Liver (tissue), 9 donors: Measurements from ENCODE around the gene KCNJ11. TPM values are rescaled to one million over a fixed set of nuclear protein-coding genes. Genes with fewer than 3 reads are reported as not detected.

Experiments used
- DNase-seq: peaks from one replicate; pipeline ENCODE4 v3.0.0-alpha.2; 2017; ENCODE audit warnings: low spot score
- H3K27ac ChIP-seq, 2 donors: one replicate each; pipeline ENCODE4 v1.7.0; 2013; ENCODE audit warnings: inconsistent platforms in 2 of 2, low read length in 2 of 2, control low read depth in 1 of 2, low read depth in 1 of 2, mild to moderate bottlenecking in 1 of 2
- H3K27me3 ChIP-seq, 4 donors: one replicate each; pipeline versions ENCODE4 v1.6.1 to v1.7.0; 2013; ENCODE audit warnings: low read length in 3 of 4, inconsistent platforms in 1 of 4, mild to moderate bottlenecking in 1 of 4, moderate library complexity in 1 of 4; ENCODE audit not compliant: control insufficient read depth in 4 of 4, insufficient read depth in 4 of 4
- H3K36me3 ChIP-seq, 4 donors: one replicate each; pipeline versions ENCODE4 v1.6.1 to v1.7.0; 2013; ENCODE audit warnings: low read length in 3 of 4, mild to moderate bottlenecking in 3 of 4, low read depth in 1 of 4, moderate library complexity in 1 of 4; ENCODE audit not compliant: control insufficient read depth in 4 of 4, insufficient read depth in 3 of 4
- H3K4me1 ChIP-seq, 4 donors: one replicate each; pipeline versions ENCODE4 v1.6.1 to v1.7.0; 2013; ENCODE audit warnings: low read length in 3 of 4, mild to moderate bottlenecking in 3 of 4, moderate library complexity in 1 of 4; ENCODE audit not compliant: control insufficient read depth in 4 of 4, insufficient read depth in 4 of 4
- H3K4me3 ChIP-seq, 3 donors: one replicate each; pipeline versions ENCODE4 v1.6.1 to v1.7.0; 2013; ENCODE audit warnings: low read length in 3 of 3, control low read depth in 1 of 3, low read depth in 1 of 3, mild to moderate bottlenecking in 1 of 3
- H3K9ac ChIP-seq, 2 donors: one replicate each; pipeline ENCODE4 v1.7.0; 2013; ENCODE audit warnings: low read length in 2 of 2, mild to moderate bottlenecking in 2 of 2, moderate library complexity in 2 of 2, control low read depth in 1 of 2, low read depth in 1 of 2
- H3K9me3 ChIP-seq, 4 donors: one replicate each; pipeline versions ENCODE4 v1.6.1 to v1.7.0; 2013; ENCODE audit warnings: low read length in 3 of 4; ENCODE audit not compliant: control insufficient read depth in 4 of 4
- EGR1 ChIP-seq, 2 donors: IDR thresholded peaks; 2 replicates each; pipeline ENCODE4 v1.6.1; 2016 to 2018; ENCODE audit warnings: antibody characterized with exemption in 2 of 2, low read depth in 2 of 2
- FOXA1 ChIP-seq: IDR thresholded peaks from 2 replicates; pipeline ENCODE4 v1.6.1; 2016; ENCODE audit warnings: antibody characterized with exemption
- FOXA2 ChIP-seq: IDR thresholded peaks from 2 replicates; pipeline ENCODE4 v1.6.1; 2016; ENCODE audit warnings: antibody characterized with exemption
- GABPA ChIP-seq, 2 donors: IDR thresholded peaks in 1 of 2; conservative IDR thresholded peaks in 1 of 2; 2 replicates each; pipeline ENCODE4 v1.6.1; 2016; ENCODE audit warnings: antibody characterized with exemption in 2 of 2, mild to moderate bottlenecking in 1 of 2, moderate library complexity in 1 of 2
- HNF4A ChIP-seq, 2 donors: conservative IDR thresholded peaks; 2 replicates each; pipeline ENCODE4 v1.6.1; 2016; ENCODE audit warnings: antibody characterized with exemption in 2 of 2, mild to moderate bottlenecking in 2 of 2
- HNF4G ChIP-seq: IDR thresholded peaks from 2 replicates; pipeline ENCODE4 v1.6.1; 2016; ENCODE audit warnings: antibody characterized with exemption
- JUND ChIP-seq, 2 donors: IDR thresholded peaks; 2 replicates each; pipeline ENCODE4 v1.6.1; 2016; ENCODE audit warnings: antibody characterized with exemption in 2 of 2
- NR2F2 ChIP-seq: IDR thresholded peaks from 2 replicates; pipeline ENCODE4 v1.6.1; 2016; ENCODE audit warnings: antibody characterized with exemption
- RAD21 ChIP-seq, 2 donors: IDR thresholded peaks; 2 replicates each; pipeline ENCODE4 v1.6.1; 2016; ENCODE audit warnings: antibody characterized with exemption in 2 of 2, mild to moderate bottlenecking in 2 of 2
- RXRA ChIP-seq, 2 donors: IDR thresholded peaks; 2 replicates each; pipeline ENCODE4 v1.6.1; 2017 to 2018; ENCODE audit warnings: antibody characterized with exemption in 2 of 2, mild to moderate bottlenecking in 1 of 2
- SP1 ChIP-seq: IDR thresholded peaks from 2 replicates; pipeline ENCODE4 v1.6.1; 2018; ENCODE audit warnings: antibody characterized with exemption, mild to moderate bottlenecking
- TAF1 ChIP-seq: conservative IDR thresholded peaks from 2 replicates; pipeline ENCODE4 v1.6.1; 2016; ENCODE audit warnings: antibody characterized with exemption, mild to moderate bottlenecking
- YY1 ChIP-seq: IDR thresholded peaks from 2 replicates; pipeline ENCODE4 v1.6.1; 2016; ENCODE audit warnings: antibody characterized with exemption, mild to moderate bottlenecking
- whole genome bisulfite sequencing: extraction: QIAGEN DNeasy Blood & Tissue Kit; methylation state at CpG from one replicate; pipeline ENCODE4 v1.1.7; 2013; 5-methylcytosine and 5-hydroxymethylcytosine counted together
- polyA plus RNA-seq, 2 donors: library from polyadenylated mRNA; stranded (reverse) in 1 of 2; unstranded in 1 of 2; fragments of 200-250 nt in 1 of 2; fragments of >200 nt in 1 of 2; fragmentation: Nextera tagmentation in 1 of 2; extraction: Ambion mirVana in 1 of 2; gene quantifications; one replicate each; pipeline versions ENCODE4 v1.2.1 to v1.2.3, GENCODE V29; 2013 to 2015
- total RNA-seq, 2 donors: library from RNA; depleted of rRNA; stranded (reverse); fragments of >200 nt; gene quantifications; one replicate each; pipeline ENCODE4 v1.2.3, GENCODE V29; 2014
- TF ChIP-seq, protein P1 (sequence below): IDR thresholded peaks from 2 replicates; pipeline ENCODE4 v1.6.1; 2016; ENCODE audit warnings: antibody characterized with exemption
- TF ChIP-seq, protein P2 (sequence below): IDR thresholded peaks from 2 replicates; pipeline ENCODE4 v1.6.1; 2016; ENCODE audit warnings: antibody characterized with exemption
- TF ChIP-seq, protein P3 (sequence below): IDR thresholded peaks from 2 replicates; pipeline ENCODE4 v1.6.1; 2016; ENCODE audit warnings: antibody characterized with exemption
- TF ChIP-seq, protein P4 (sequence below): IDR thresholded peaks from 2 replicates; pipeline ENCODE4 v1.6.1; 2016; ENCODE audit warnings: antibody characterized with exemption, mild to moderate bottlenecking
- TF ChIP-seq, protein P5 (sequence below): fragments of 150-350 bp; IDR thresholded peaks from 2 replicates; pipeline ENCODE4 v1.5.1; 2017; ENCODE audit warnings: improper control_type of control experiment, low read depth, low read length; ENCODE audit not compliant: missing input control
- donor health status: healthy.
- donor health status: healthy.
- donor health status: healthy.
- donor health status: healthy.
- donor health status: healthy.

KCNJ11 gene
- total and polyA plus RNA-seq, 4 donors: 0.28 to 1.1 (median 0.75) TPM; not detected in 1

DNA sequence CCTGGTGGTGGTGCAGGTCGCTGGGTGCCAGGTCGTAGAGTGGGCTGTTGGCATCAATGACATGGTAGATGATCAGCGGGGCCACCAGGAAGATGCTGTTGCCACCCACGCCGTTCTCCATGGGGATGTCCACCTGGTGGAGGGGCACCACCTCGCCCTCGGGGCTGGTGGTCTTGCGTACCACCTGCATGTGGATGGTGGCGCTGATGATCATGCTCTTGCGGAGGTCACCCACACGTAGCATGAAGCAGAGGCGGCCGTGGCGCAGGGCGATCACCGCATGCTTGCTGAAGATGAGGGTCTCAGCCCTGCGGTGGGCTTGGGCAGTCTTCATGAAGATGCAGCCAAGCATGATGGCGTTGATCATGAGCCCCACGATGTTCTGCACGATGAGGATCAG lies 1.2 kb downstream of the KCNJ11 start:
- TF ChIP-seq, protein P1, sequence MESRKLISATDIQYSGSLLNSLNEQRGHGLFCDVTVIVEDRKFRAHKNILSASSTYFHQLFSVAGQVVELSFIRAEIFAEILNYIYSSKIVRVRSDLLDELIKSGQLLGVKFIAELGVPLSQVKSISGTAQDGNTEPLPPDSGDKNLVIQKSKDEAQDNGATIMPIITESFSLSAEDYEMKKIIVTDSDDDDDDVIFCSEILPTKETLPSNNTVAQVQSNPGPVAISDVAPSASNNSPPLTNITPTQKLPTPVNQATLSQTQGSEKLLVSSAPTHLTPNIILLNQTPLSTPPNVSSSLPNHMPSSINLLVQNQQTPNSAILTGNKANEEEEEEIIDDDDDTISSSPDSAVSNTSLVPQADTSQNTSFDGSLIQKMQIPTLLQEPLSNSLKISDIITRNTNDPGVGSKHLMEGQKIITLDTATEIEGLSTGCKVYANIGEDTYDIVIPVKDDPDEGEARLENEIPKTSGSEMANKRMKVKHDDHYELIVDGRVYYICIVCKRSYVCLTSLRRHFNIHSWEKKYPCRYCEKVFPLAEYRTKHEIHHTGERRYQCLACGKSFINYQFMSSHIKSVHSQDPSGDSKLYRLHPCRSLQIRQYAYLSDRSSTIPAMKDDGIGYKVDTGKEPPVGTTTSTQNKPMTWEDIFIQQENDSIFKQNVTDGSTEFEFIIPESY: no peak
- no peak for TF ChIP-seq NR2F2
- TF ChIP-seq, protein P2, sequence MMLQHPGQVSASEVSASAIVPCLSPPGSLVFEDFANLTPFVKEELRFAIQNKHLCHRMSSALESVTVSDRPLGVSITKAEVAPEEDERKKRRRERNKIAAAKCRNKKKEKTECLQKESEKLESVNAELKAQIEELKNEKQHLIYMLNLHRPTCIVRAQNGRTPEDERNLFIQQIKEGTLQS: no peak
- no peak for TF ChIP-seq SP1
- TF ChIP-seq, protein P3, sequence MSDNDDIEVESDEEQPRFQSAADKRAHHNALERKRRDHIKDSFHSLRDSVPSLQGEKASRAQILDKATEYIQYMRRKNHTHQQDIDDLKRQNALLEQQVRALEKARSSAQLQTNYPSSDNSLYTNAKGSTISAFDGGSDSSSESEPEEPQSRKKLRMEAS: no peak
- TF ChIP-seq GABPA (IDR thresholded peaks at IDR 0.05 in 1 of 2, conservative IDR thresholded peaks at IDR 0.05 in 1 of 2): no peak
- no peak for TF ChIP-seq RAD21 (IDR thresholded peaks at IDR 0.05)
- no peak for TF ChIP-seq TAF1
- no peak for TF ChIP-seq YY1
- TF ChIP-seq, protein P4, sequence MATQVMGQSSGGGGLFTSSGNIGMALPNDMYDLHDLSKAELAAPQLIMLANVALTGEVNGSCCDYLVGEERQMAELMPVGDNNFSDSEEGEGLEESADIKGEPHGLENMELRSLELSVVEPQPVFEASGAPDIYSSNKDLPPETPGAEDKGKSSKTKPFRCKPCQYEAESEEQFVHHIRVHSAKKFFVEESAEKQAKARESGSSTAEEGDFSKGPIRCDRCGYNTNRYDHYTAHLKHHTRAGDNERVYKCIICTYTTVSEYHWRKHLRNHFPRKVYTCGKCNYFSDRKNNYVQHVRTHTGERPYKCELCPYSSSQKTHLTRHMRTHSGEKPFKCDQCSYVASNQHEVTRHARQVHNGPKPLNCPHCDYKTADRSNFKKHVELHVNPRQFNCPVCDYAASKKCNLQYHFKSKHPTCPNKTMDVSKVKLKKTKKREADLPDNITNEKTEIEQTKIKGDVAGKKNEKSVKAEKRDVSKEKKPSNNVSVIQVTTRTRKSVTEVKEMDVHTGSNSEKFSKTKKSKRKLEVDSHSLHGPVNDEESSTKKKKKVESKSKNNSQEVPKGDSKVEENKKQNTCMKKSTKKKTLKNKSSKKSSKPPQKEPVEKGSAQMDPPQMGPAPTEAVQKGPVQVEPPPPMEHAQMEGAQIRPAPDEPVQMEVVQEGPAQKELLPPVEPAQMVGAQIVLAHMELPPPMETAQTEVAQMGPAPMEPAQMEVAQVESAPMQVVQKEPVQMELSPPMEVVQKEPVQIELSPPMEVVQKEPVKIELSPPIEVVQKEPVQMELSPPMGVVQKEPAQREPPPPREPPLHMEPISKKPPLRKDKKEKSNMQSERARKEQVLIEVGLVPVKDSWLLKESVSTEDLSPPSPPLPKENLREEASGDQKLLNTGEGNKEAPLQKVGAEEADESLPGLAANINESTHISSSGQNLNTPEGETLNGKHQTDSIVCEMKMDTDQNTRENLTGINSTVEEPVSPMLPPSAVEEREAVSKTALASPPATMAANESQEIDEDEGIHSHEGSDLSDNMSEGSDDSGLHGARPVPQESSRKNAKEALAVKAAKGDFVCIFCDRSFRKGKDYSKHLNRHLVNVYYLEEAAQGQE: no peak
- no peak for TF ChIP-seq FOXA1
- no peak for TF ChIP-seq FOXA2
- no peak for TF ChIP-seq EGR1 (IDR thresholded peaks at IDR 0.05; ENCODE audit: low read depth in 2 of 2)
- TF ChIP-seq HNF4G: no peak
- TF ChIP-seq HNF4A (conservative IDR thresholded peaks at IDR 0.05): no peak
- TF ChIP-seq RXRA (IDR thresholded peaks at IDR 0.05): no peak
- TF ChIP-seq, protein P5, sequence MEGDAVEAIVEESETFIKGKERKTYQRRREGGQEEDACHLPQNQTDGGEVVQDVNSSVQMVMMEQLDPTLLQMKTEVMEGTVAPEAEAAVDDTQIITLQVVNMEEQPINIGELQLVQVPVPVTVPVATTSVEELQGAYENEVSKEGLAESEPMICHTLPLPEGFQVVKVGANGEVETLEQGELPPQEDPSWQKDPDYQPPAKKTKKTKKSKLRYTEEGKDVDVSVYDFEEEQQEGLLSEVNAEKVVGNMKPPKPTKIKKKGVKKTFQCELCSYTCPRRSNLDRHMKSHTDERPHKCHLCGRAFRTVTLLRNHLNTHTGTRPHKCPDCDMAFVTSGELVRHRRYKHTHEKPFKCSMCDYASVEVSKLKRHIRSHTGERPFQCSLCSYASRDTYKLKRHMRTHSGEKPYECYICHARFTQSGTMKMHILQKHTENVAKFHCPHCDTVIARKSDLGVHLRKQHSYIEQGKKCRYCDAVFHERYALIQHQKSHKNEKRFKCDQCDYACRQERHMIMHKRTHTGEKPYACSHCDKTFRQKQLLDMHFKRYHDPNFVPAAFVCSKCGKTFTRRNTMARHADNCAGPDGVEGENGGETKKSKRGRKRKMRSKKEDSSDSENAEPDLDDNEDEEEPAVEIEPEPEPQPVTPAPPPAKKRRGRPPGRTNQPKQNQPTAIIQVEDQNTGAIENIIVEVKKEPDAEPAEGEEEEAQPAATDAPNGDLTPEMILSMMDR: no peak
- no peak for TF ChIP-seq JUND (IDR thresholded peaks at IDR 0.05)
- no peaks in the 10 kb centered on the region for H3K36me3 ChIP-seq
- WGBS: 96% methylated on average over 20 of the region's 20 CpGs
- DNase-seq: no peak
- no peak overlapping the region for H3K4me3 ChIP-seq
- H3K4me1 ChIP-seq: peaks cover 0 to 3% (median 1%) of the 10 kb centered on the region in 4 donors
- H3K27me3 ChIP-seq: no peaks in the 10 kb centered on the region
- no peak overlapping the region for H3K27ac ChIP-seq
- H3K9me3 ChIP-seq: no peaks in the 10 kb centered on the region
- no peak overlapping the region for H3K9ac ChIP-seq
